GM15510 (cell line): ENCODE measurements around the gene CLIC3.

Source experiments
- POLR2A ChIP-seq: IDR thresholded peaks from 3 replicates; pipeline ENCODE4 v1.6.1; 2011; ENCODE audit warnings: borderline replicate concordance; ENCODE audit not compliant: insufficient read length; ENCODE audit errors: extremely low read depth

CLIC3 gene

GRCh38 chr9:137000177-137000930, 4.0 kb upstream of the CLIC3 start:
- TF ChIP-seq POLR2A = no peak

- no peak for TF ChIP-seq POLR2A
Observed at GRCh38 chr9:136997830-136998234, 1.5 kb upstream of the CLIC3 start.

- no peak for TF ChIP-seq POLR2A
Observed at GRCh38 chr9:136997371-136997770, 1.0 kb upstream of the CLIC3 start.

- no peak for TF ChIP-seq POLR2A
Observed at GRCh38 chr9:136995772-136996311, 526 bp downstream of the CLIC3 start.

GRCh38 chr9:136995362-136995761, 1.0 kb downstream of the CLIC3 start:
- no peak for TF ChIP-seq POLR2A

GRCh38 chr9:136994888-136995230, 1.5 kb downstream of the CLIC3 start:
- TF ChIP-seq POLR2A = no peak

- no peak for TF ChIP-seq POLR2A
Observed at GRCh38 chr9:136994180-136994887, 2.0 kb downstream of the CLIC3 start.

- TF ChIP-seq POLR2A = no peak
Observed at GRCh38 chr9:136992819-136993369, 3.5 kb downstream of the CLIC3 start.

GRCh38 chr9:136991993-136992818, 4.2 kb downstream of the CLIC3 start, which contains the start of gene PAXX:
TSS of gene PAXX (plus strand) at chr9:136992422. CDS start at chr9:136992444, 22 bp downstream.
- peak; percentile 68 for TF ChIP-seq POLR2A

GRCh38 chr9:136990242-136990911, 6.0 kb downstream of the CLIC3 start:
- TF ChIP-seq POLR2A = no peak

- no peak for TF ChIP-seq POLR2A
Observed at GRCh38 chr9:136988872-136989271, 7.5 kb downstream of the CLIC3 start.

GRCh38 chr9:136985853-136986252, 10.5 kb downstream of the CLIC3 start:
- TF ChIP-seq POLR2A = no peak

- TF ChIP-seq POLR2A = no peak
Observed at GRCh38 chr9:136985027-136985602, 11.3 kb downstream of the CLIC3 start.
